Activated naive CD4-positive, alpha-beta T cell treated with anti-CD3 and anti-CD28 coated beads, Interleukin-2, amount 50 U/mL, for 24 hours (primary cell): ENCODE measurements around the gene FAM53B.

Experiments used
- H3K27ac Mint-ChIP-seq: one replicate; pipeline ENCODE4 v1.8.0; 2021; ENCODE audit warnings: mild to moderate bottlenecking, mixed read lengths
- H3K27me3 Mint-ChIP-seq: one replicate; pipeline ENCODE4 v1.8.0; 2021; ENCODE audit warnings: mixed read lengths
- H3K36me3 Mint-ChIP-seq: one replicate; pipeline ENCODE4 v1.8.0; 2021; ENCODE audit warnings: mixed read lengths
- H3K4me1 Mint-ChIP-seq: one replicate; pipeline ENCODE4 v1.8.0; 2021; ENCODE audit warnings: mixed read lengths
- H3K4me3 Mint-ChIP-seq: one replicate; pipeline ENCODE4 v1.8.0; 2021; ENCODE audit warnings: mild to moderate bottlenecking, mixed read lengths
- H3K9me3 Mint-ChIP-seq: one replicate; pipeline ENCODE4 v1.8.0; 2021; ENCODE audit warnings: mixed read lengths

Gene FAM53B

GRCh38 chr10:124698545-124699469 is 45.4 kb downstream of the FAM53B start:
- H3K36me3 Mint-ChIP-seq, result peaks cover 10% of the 10 kb centered on the region
- peak overlapping the region; percentile 94 for H3K27ac Mint-ChIP-seq
- no peaks in the 10 kb centered on the region for H3K9me3 Mint-ChIP-seq
- peak overlapping the region; percentile 33 for H3K4me3 Mint-ChIP-seq
- H3K4me1 Mint-ChIP-seq, result peaks cover 100% of the 10 kb centered on the region
- no peaks in the 10 kb centered on the region for H3K27me3 Mint-ChIP-seq

GRCh38 chr10:124697837-124698544 is 46.2 kb downstream of the FAM53B start:
- Mint-ChIP-seq H3K27ac (peak overlapping the region; percentile 94), H3K27me3 (no peaks in the 10 kb centered on the region), H3K36me3 (peaks cover 10% of the 10 kb centered on the region), H3K4me1 (peaks cover 96% of the 10 kb centered on the region), H3K4me3 (no peak overlapping the region), H3K9me3 (no peaks in the 10 kb centered on the region)

- Mint-ChIP-seq H3K9me3 (no peaks in the 10 kb centered on the region), H3K4me1 (peaks cover 91% of the 10 kb centered on the region), H3K27ac (peak overlapping the region; percentile 94), H3K4me3 (peak overlapping the region; percentile 72), H3K27me3 (no peaks in the 10 kb centered on the region), H3K36me3 (peaks cover 10% of the 10 kb centered on the region)
Observed at GRCh38 chr10:124697443-124697836, 46.7 kb downstream of the FAM53B start.

- Mint-ChIP-seq H3K36me3 (peaks cover 10% of the 10 kb centered on the region), H3K9me3 (no peaks in the 10 kb centered on the region), H3K4me3 (peak overlapping the region; percentile 72), H3K4me1 (peaks cover 83% of the 10 kb centered on the region), H3K27me3 (no peaks in the 10 kb centered on the region), H3K27ac (peak overlapping the region; percentile 94)
Observed at GRCh38 chr10:124696446-124697392, 47.5 kb downstream of the FAM53B start.

DNA sequence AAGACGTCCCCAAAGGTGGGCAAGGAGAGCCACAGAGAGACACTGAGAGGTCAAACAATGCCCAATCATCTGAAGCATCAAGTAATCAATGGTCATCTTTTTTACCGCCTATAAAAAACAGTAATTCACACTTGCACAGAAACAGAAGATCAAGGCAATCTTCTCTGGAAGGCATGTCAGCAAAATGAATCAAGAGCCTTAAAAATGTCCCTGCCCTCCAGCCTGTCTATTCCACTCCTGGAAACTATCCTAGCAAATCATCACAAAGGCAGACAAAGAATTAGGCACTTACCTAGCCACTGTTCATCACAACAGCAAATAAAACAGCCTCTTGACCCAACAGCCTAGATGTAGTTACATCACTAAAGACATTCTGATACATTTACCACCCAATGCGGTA is 48.9 kb downstream of the FAM53B start:
- no peaks in the 10 kb centered on the region for H3K27me3 Mint-ChIP-seq
- H3K36me3 Mint-ChIP-seq, result peaks cover 9% of the 10 kb centered on the region
- H3K4me3 Mint-ChIP-seq, result no peak overlapping the region
- no peaks in the 10 kb centered on the region for H3K9me3 Mint-ChIP-seq
- H3K27ac Mint-ChIP-seq, result no peak overlapping the region
- peaks cover 69% of the 10 kb centered on the region for H3K4me1 Mint-ChIP-seq

GRCh38 chr10:124694481-124695220 is 49.5 kb downstream of the FAM53B start:
- Mint-ChIP-seq H3K27me3 (no peaks in the 10 kb centered on the region), H3K9me3 (no peaks in the 10 kb centered on the region), H3K4me3 (no peak overlapping the region), H3K4me1 (peaks cover 63% of the 10 kb centered on the region), H3K27ac (peak overlapping the region; percentile 48), H3K36me3 (peaks cover 8% of the 10 kb centered on the region)

DNA sequence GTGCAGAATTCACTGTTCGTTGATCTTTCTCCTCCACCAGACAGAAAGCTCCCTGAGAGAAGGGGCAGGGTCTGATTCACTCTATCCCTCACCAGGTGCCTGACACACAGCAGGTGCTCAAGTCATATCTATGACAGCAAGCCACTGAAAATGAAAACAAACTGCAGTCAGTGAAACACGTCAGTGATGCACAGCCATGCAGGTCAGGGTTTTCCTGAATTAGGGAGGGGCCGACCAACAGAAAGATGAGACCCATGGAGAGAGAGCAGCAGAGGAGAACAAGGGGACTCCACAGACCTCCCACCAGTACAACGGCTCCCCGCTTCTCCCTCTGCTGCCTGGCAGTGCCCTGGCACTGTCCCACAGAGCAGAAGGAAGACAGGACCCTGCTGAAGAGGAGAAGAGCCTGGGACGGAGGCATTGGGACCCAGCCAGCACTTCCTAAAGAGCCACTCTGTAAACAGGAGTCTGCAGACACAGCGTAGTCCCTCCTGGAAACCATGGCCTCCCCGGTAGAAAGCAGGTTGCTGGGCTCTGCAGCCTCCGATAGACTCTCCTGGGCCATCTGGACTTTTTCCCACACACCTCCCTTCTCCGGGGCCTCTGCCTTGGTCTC is 50.3 kb downstream of the FAM53B start:
- Mint-ChIP-seq H3K36me3 (peaks cover 9% of the 10 kb centered on the region), H3K9me3 (no peaks in the 10 kb centered on the region), H3K4me1 (peaks cover 61% of the 10 kb centered on the region), H3K27me3 (no peaks in the 10 kb centered on the region), H3K4me3 (no peak overlapping the region), H3K27ac (no peak overlapping the region)

DNA sequence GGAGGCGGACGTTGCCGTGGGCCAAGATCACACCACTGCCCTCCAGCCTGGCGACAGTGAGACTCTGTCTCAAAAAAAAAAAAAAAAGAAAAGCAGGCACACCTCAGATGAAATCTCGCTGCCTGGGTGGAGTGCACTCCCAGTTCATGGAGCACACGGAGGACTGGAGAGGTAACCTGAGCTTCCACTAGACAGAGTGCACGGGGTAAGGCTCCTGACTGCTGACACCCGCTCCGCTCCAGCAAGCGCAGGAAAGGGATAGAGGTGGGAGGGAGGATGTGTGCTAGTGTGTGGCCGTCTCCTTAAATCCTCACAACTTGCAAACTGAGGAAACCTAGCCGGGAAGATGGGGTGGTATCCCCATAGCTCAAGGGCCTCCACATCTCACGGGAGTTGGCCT is 50.8 kb downstream of the FAM53B start:
- Mint-ChIP-seq H3K27me3 (no peaks in the 10 kb centered on the region), H3K4me3 (no peak overlapping the region), H3K36me3 (peaks cover 10% of the 10 kb centered on the region), H3K4me1 (peaks cover 61% of the 10 kb centered on the region), H3K9me3 (no peaks in the 10 kb centered on the region), H3K27ac (no peak overlapping the region)

GRCh38 chr10:124692100-124692446 is 52.1 kb downstream of the FAM53B start:
- Mint-ChIP-seq H3K27me3 (no peaks in the 10 kb centered on the region), H3K4me1 (peaks cover 60% of the 10 kb centered on the region), H3K4me3 (no peak overlapping the region), H3K36me3 (peaks cover 13% of the 10 kb centered on the region), H3K27ac (no peak overlapping the region), H3K9me3 (no peaks in the 10 kb centered on the region)

- Mint-ChIP-seq H3K4me1 (peaks cover 60% of the 10 kb centered on the region), H3K36me3 (peaks cover 13% of the 10 kb centered on the region), H3K27me3 (no peaks in the 10 kb centered on the region), H3K9me3 (no peaks in the 10 kb centered on the region), H3K27ac (no peak overlapping the region), H3K4me3 (no peak overlapping the region)
Observed at GRCh38 chr10:124691421-124692099, 52.6 kb downstream of the FAM53B start.

DNA sequence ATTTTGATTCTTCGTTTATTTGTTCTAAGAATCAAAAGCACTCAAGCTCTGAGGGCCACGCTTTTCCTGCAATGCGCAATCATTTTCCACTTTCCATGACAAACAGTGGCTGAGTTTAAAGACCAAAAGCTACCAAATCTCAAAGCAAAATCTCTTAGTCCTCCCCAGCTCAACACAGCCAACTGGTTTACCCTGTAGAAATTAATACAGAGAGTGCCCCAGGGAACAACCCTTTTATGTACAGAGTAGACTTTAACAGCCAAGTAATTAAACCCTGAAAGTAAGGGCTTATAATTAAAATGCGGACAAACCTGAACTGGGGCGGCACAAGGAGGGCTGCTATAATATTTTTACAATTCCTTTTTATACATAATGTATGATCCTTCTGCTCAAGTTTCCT is 53.2 kb downstream of the FAM53B start:
- Mint-ChIP-seq H3K36me3 (peaks cover 13% of the 10 kb centered on the region), H3K9me3 (no peaks in the 10 kb centered on the region), H3K4me1 (peaks cover 60% of the 10 kb centered on the region)

GRCh38 chr10:124689911-124690498 is 54.2 kb downstream of the FAM53B start:
- peaks cover 8% of the 10 kb centered on the region for H3K36me3 Mint-ChIP-seq
- no peak overlapping the region for H3K27ac Mint-ChIP-seq
- no peak overlapping the region for H3K4me3 Mint-ChIP-seq
- no peaks in the 10 kb centered on the region for H3K9me3 Mint-ChIP-seq
- peaks cover 60% of the 10 kb centered on the region for H3K4me1 Mint-ChIP-seq
- H3K27me3 Mint-ChIP-seq, result no peaks in the 10 kb centered on the region

More for the DNA sequence above, 53.2 kb downstream of the FAM53B start:
- no peaks in the 10 kb centered on the region for H3K27me3 Mint-ChIP-seq
- no peak overlapping the region for H3K4me3 Mint-ChIP-seq
- no peak overlapping the region for H3K27ac Mint-ChIP-seq

- peaks cover 59% of the 10 kb centered on the region for H3K4me1 Mint-ChIP-seq
- peak overlapping the region; percentile 76 for H3K27ac Mint-ChIP-seq
- H3K27me3 Mint-ChIP-seq, result no peaks in the 10 kb centered on the region
- H3K4me3 Mint-ChIP-seq, result peak overlapping the region; percentile 63
- peaks cover 5% of the 10 kb centered on the region for H3K36me3 Mint-ChIP-seq
- no peaks in the 10 kb centered on the region for H3K9me3 Mint-ChIP-seq
Observed at GRCh38 chr10:124688889-124689670, 55.1 kb downstream of the FAM53B start.
